ENCODE results near the gene PNPT1.
"Not testable (repeated sequence)": the region's sequence is repeated elsewhere in the genome, so short reads cannot be mapped to it uniquely, and the experiment has no call there.

PNPT1 gene

DNA sequence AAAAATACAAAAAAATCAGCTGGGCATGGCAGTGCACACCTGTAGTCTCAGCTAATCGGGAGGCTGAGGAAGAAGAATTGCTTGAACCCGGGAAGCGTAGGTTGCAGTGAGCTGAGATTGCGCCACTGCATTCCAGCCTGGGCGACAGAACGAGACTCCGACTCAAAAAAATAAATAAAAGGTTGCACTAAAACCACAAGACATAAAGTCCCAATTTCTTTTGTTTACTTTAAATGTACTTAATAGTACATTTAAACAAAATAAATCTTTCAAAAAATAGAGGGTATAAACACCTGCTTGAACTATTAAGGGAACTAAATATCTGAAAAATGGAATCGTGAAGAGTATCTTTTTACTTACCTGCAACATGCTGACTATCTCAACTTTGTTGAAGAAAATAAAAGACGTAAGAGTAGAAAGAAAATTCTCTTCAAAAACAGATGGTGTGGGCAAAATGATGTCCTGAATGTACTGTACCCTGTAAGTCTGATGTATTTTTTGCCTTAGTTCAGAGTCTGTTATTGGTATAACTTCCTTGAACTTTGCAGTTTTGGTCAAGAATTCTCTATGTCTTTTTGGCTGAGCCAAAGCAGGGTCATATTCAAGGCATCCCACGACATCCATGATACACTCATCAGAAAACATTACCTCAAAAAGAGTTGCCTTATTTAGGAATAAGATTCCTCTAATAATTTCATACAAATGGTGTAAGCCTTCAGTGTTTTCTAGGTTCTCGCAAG lies 95.4 kb downstream of the PNPT1 start:
- DNase-seq: no peak

- not testable (repeated sequence) for DNase-seq
These were observed 96.8 kb downstream of the PNPT1 start for GRCh38 chr2:55596795-55597194.

- DNase-seq: no peak
These were observed 98.1 kb downstream of the PNPT1 start for GRCh38 chr2:55595536-55595935.

- DNase-seq: no peak
These were observed 101.5 kb downstream of the PNPT1 start for GRCh38 chr2:55592130-55592529.

- DNase-seq: no peak
These were observed 102.7 kb downstream of the PNPT1 start for GRCh38 chr2:55590810-55591440.

GRCh38 chr2:55585451-55586080 lies 108.1 kb downstream of the PNPT1 start:
- no peak for DNase-seq

All from amygdala (tissue), 56 donors.